Left lung (tissue), 10 donors: ENCODE data around the gene ADAM12. TPM values are rescaled to one million over a fixed set of nuclear protein-coding genes. Genes with fewer than 3 reads are reported as not detected.
A peak's percentile ranks its signal among the peaks of the same experiment; 100 is the strongest.

Source experiments
- ATAC-seq: fragments of 200-7000 bp; cut with Tn5 transposase; one replicate; pipeline ENCODE4 v1.9.1; 2020; ENCODE audit warnings: moderate library complexity
- DNase-seq, 4 donors: peaks; one replicate each; pipeline ENCODE4 v3.0.0-alpha.2; 2013 to 2020
- H3K27ac ChIP-seq, 2 donors: fragments of 200-600 bp; sonication (generic) in 1 of 2; one replicate each; pipeline versions ENCODE4 v1.5.0 to v1.8.0; 2020 to 2021
- H3K27me3 ChIP-seq, 2 donors: fragments of 200-600 bp; sonication (generic) in 1 of 2; one replicate each; pipeline versions ENCODE4 v1.5.0 to v1.8.0; 2020 to 2021
- H3K36me3 ChIP-seq, 2 donors: fragments of 200-600 bp; sonication (generic) in 1 of 2; one replicate each; pipeline versions ENCODE4 v1.5.0 to v1.8.0; 2020 to 2021
- H3K4me1 ChIP-seq, 2 donors: fragments of 200-600 bp; one replicate each; pipeline ENCODE4 v1.8.0; 2021
- H3K4me3 ChIP-seq, 2 donors: fragments of 200-600 bp; sonication (generic) in 1 of 2; one replicate each; pipeline versions ENCODE4 v1.5.0 to v1.8.0; 2020 to 2021; ENCODE audit warnings: mild to moderate bottlenecking in 1 of 2
- H3K9me3 ChIP-seq, 2 donors: fragments of 200-600 bp; sonication (generic) in 1 of 2; one replicate each; pipeline versions ENCODE4 v1.5.0 to v1.8.0; 2020 to 2021
- CTCF ChIP-seq, 2 donors: fragments of 200-600 bp; sonication (generic) in 1 of 2; IDR thresholded peaks; one replicate each; pipeline versions ENCODE4 v1.5.0 to v1.8.0; 2021; ENCODE audit warnings: antibody characterized with exemption in 2 of 2
- intact Hi-C, 2 donors: fragments of 100-400 bp; cut with DNase I; formaldehyde crosslinking; loops; one replicate each; pipeline versions ENCODE4 v1.11.2 to v1.14.2; 2022
- polyA plus RNA-seq, 6 donors: library from polyadenylated mRNA; unstranded; fragments of 120-200 nt; gene quantifications; one replicate each; pipeline ENCODE4 v1.2.1, GENCODE V29; 2013; ENCODE audit not compliant: insufficient read length in 6 of 6
- total RNA-seq, 2 donors: library from RNA; stranded (reverse); fragmentation: NEBNext Ultra II Directional; extraction: Animal tissue kit (Norgen Biotek cat#: 25700); gene quantifications; one replicate each; pipeline ENCODE4 v1.2.1, GENCODE V29; 2021
- donor health status: DM: no; HTN: yes; CAD: no.
- donor health status: DM: no; HTN: no; CAD: no.

ADAM12 gene
- total and polyA plus RNA-seq, 8 donors = 2.6 to 22.4 (median 10.7) TPM

GRCh38 chr10:126084369-126084768 lies 303.9 kb downstream of the ADAM12 start:
- Histone ChIP-seq H3K4me1 (no peaks in the 10 kb centered on the region), H3K27me3 (no peaks in the 10 kb centered on the region), H3K4me3 (no peak overlapping the region), H3K36me3 (no peaks in the 10 kb centered on the region), H3K9me3 (no peaks in the 10 kb centered on the region), H3K27ac (no peak overlapping the region)
- no peak for ATAC-seq
- no peak for DNase-seq
- intact Hi-C loops = no loop called here
- no peak for TF ChIP-seq CTCF (IDR thresholded peaks at IDR 0.05)

DNA sequence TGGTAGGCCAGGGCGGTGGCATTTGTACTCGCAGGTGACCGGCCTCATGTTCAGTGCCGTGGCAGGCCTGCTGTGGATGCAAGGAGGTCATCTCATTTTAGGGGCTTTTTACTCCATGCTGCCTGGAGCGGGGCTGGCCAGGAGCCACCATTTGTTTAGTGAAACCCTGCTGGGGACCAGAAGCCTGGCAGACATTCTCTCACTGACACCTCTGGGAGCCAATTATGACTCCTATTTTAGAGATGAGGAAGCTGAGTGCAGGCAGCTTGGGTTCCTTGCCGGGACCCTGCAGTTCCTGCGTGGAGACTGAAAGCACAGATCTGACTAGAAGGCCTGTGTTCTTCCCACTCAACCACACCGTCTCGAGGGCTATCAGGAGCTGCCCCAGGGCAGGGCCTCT lies 305.3 kb downstream of the ADAM12 start:
- DNase-seq (peak in 1 of 4 donors; percentile 67), ATAC-seq (no peak)
- Histone ChIP-seq H3K9me3 (no peaks in the 10 kb centered on the region), H3K4me3 (no peak overlapping the region), H3K27me3 (no peaks in the 10 kb centered on the region), H3K27ac (no peak overlapping the region), H3K36me3 (no peaks in the 10 kb centered on the region), H3K4me1 (no peaks in the 10 kb centered on the region)
- TF ChIP-seq CTCF (IDR thresholded peaks at IDR 0.05) = no peak
- intact Hi-C loops = no loop called here

DNA sequence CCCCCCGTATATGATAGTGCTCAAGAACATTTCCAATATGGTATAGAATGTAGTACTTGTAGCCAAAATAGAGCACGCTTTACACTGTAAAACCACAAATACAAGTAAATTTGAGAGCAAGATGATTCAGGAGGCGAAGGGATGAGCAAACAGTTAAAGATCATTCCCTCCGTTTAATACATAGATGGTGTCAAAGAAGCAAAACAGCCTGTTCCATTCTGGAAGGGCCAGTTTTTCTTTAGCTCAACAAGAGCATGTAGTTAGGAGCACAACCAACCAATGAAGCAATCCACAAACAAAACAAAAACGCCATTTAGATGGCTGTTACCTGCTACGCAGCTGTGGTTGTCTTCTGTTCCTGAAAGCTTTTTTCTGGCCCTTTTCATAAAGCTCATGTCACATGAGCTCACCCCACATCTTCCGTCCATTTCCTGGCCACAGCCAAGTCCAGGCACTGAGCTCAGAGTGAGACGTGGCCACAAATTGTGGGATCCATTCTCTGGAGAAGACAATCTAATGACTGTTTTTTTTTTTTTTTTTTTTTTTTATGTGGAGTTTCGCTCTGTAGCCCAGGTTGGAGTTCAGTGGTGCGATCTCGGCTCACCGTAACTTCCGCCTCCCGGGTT lies 306.3 kb downstream of the ADAM12 start:
- peak overlapping the region in 1 of 2 donors; percentile 55 for H3K27ac ChIP-seq
- no peaks in the 10 kb centered on the region for H3K4me1 ChIP-seq
- no peaks in the 10 kb centered on the region for H3K27me3 ChIP-seq
- H3K36me3 ChIP-seq = no peaks in the 10 kb centered on the region
- peak in 2 of 4 donors; percentile 52 to 61 for DNase-seq
- H3K4me3 ChIP-seq = no peak overlapping the region
- H3K9me3 ChIP-seq = no peaks in the 10 kb centered on the region
- ATAC-seq = peak; percentile 23
- no peak for TF ChIP-seq CTCF (IDR thresholded peaks at IDR 0.05)
- intact Hi-C loops = no loop called here

GRCh38 chr10:126080879-126081411 lies 307.3 kb downstream of the ADAM12 start:
- Histone ChIP-seq H3K9me3 (no peaks in the 10 kb centered on the region), H3K4me1 (no peaks in the 10 kb centered on the region), H3K27ac (peak overlapping the region in 1 of 2 donors; percentile 55), H3K27me3 (no peaks in the 10 kb centered on the region), H3K36me3 (no peaks in the 10 kb centered on the region), H3K4me3 (no peak overlapping the region)
- DNase-seq = peak in 2 of 4 donors; percentile 66 to 71
- ATAC-seq = peak; percentile 64
- no peak for TF ChIP-seq CTCF (IDR thresholded peaks at IDR 0.05)
- intact Hi-C loops = no loop called here

DNA sequence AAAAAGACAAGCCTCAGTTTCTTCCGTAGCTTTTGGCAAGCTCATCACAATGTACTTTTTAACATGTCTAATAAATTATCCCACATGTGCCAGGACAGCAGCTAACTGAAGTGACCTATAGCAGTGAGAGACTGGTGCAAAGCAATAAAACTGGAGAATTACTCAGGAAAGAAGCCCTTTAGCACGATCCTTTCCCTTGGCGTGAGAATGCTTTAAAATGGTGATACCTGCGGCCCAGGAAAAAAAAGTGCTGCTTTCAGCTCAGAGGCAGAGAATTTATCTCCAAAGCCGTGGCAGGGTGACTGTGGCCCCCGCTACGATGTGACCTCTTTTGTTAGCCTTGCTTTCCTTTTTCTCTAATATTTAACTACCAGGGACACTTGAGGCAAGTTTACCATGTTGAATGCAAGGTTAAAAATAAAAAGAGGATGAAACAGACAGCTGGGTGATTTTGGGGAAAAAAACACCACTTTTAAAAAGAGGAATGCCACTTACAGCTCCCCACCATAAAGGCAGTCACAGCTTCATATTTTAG lies 307.9 kb downstream of the ADAM12 start:
- peak overlapping the region in 1 of 2 donors; percentile 55 for H3K27ac ChIP-seq
- H3K9me3 ChIP-seq = no peaks in the 10 kb centered on the region
- intact Hi-C loops = no loop called here
- ATAC-seq (no peak), DNase-seq (no peak)
- no peak for TF ChIP-seq CTCF (IDR thresholded peaks at IDR 0.05)
- H3K27me3 ChIP-seq = no peaks in the 10 kb centered on the region
- H3K4me3 ChIP-seq = no peak overlapping the region
- no peaks in the 10 kb centered on the region for H3K36me3 ChIP-seq
- no peaks in the 10 kb centered on the region for H3K4me1 ChIP-seq
